T-cell (primary cell): ENCODE data around the gene MIB2. TPM values are rescaled to one million over a fixed set of nuclear protein-coding genes. Genes with fewer than 3 reads are reported as not detected.
A peak's percentile ranks its signal among the peaks of the same experiment; 100 is the strongest.
"Not testable (repeated sequence)": the region's sequence is repeated elsewhere in the genome, so short reads cannot be mapped to it uniquely, and the experiment has no call there.

Experiments used
- ATAC-seq, 4 experiments: fragments of 200-7000 bp in 3 of 4; fragments of 150-1000 bp in 1 of 4; cut with Tn5 transposase; replicated peaks in 1 of 4; 1 replicate in 3 of 4; 2 replicates in 1 of 4; pipeline ENCODE4 v1.10.0; 2021; ENCODE audit warnings: moderate library complexity in 3 of 4, mild to moderate bottlenecking in 2 of 4, moderate number of reproducible peaks in 1 of 4
- CTCF ChIA-PET, 2 donors: fragments of 300-600 bp; sonication (Branson Sonifier 250); formaldehyde crosslinking; loops; one replicate each; lab custom pipeline; 2022; ENCODE audit warnings: antibody characterized with exemption in 2 of 2; lab: Charles Lee
- POLR2A ChIA-PET, 2 donors: fragments of 300-600 bp; sonication (Branson Sonifier 250); formaldehyde crosslinking; loops; one replicate each; lab custom pipeline; 2022; ENCODE audit warnings: antibody characterized with exemption in 2 of 2; lab: Charles Lee
- DNase-seq, 35 experiments: peaks; one replicate each; pipeline versions ENCODE4 v3.0.0 to v3.0.0-alpha.2; 2013 to 2023
- H3K27ac ChIP-seq: one replicate; pipeline ENCODE4 v1.5.1; 2013; ENCODE audit warnings: low read length
- H3K27me3 ChIP-seq, 2 experiments: replicated peaks in 1 of 2; 1 replicate in 1 of 2; 2 replicates in 1 of 2; pipeline versions ENCODE4 v1.6.1 to v1.7.0; 2013; ENCODE audit warnings: low read length in 1 of 2, mixed read lengths in 1 of 2; ENCODE audit not compliant: control insufficient read depth in 2 of 2, insufficient read depth in 2 of 2; ENCODE audit errors: extremely low read depth in 1 of 2
- H3K36me3 ChIP-seq, 2 donors: 1 replicate in 1 of 2; 2 replicates in 1 of 2; pipeline versions ENCODE4 v1.6.1 to v1.7.0; 2013; ENCODE audit warnings: low read length in 1 of 2; ENCODE audit not compliant: control insufficient read depth in 2 of 2, insufficient read depth in 1 of 2; ENCODE audit errors: extremely low read depth in 1 of 2
- H3K4me1 ChIP-seq, 2 experiments: 1 replicate in 1 of 2; 2 replicates in 1 of 2; pipeline versions ENCODE4 v1.6.1 to v1.7.0; 2013; ENCODE audit warnings: low read length in 2 of 2, mixed read lengths in 1 of 2; ENCODE audit not compliant: insufficient read depth in 2 of 2, control insufficient read depth in 1 of 2; ENCODE audit errors: extremely low read depth in 1 of 2
- H3K4me3 ChIP-seq, 2 donors: 1 replicate in 1 of 2; 2 replicates in 1 of 2; pipeline versions ENCODE4 v1.5.1 to v1.7.0; 2013; ENCODE audit warnings: mild to moderate bottlenecking in 2 of 2, low read length in 1 of 2, moderate library complexity in 1 of 2; ENCODE audit not compliant: control insufficient read depth in 1 of 2; ENCODE audit errors: extremely low read depth in 1 of 2
- H3K9me3 ChIP-seq: 2 replicates; pipeline ENCODE4 v1.7.0; 2013
- H3K27ac Mint-ChIP-seq, 2 donors: one replicate each; pipeline ENCODE4 v1.8.0; 2020 to 2021; ENCODE audit warnings: mild to moderate bottlenecking in 2 of 2, mixed read lengths in 2 of 2
- H3K27me3 Mint-ChIP-seq, 2 donors: one replicate each; pipeline ENCODE4 v1.8.0; 2021 to 2022; ENCODE audit warnings: mixed read lengths in 2 of 2
- H3K36me3 Mint-ChIP-seq: one replicate; pipeline ENCODE4 v1.8.0; 2021; ENCODE audit warnings: mixed read lengths
- H3K4me1 Mint-ChIP-seq, 3 donors: one replicate each; pipeline ENCODE4 v1.8.0; 2020 to 2022; ENCODE audit warnings: mixed read lengths in 3 of 3, mild to moderate bottlenecking in 1 of 3
- H3K4me3 Mint-ChIP-seq, 3 donors: one replicate each; pipeline ENCODE4 v1.8.0; 2020 to 2022; ENCODE audit warnings: mild to moderate bottlenecking in 3 of 3, mixed read lengths in 3 of 3, moderate library complexity in 3 of 3
- H3K9me3 Mint-ChIP-seq, 3 donors: one replicate each; pipeline ENCODE4 v1.8.0; 2020 to 2022; ENCODE audit warnings: mixed read lengths in 3 of 3
- WGBS: methylation state at CpG from one replicate; pipeline ENCODE4 v1.1.5; 2013; ENCODE audit warnings: missing lambda C conversion rate; ENCODE audit not compliant: insufficient coverage; 5-methylcytosine and 5-hydroxymethylcytosine counted together
- total RNA-seq, 35 experiments: library from RNA in 6 of 35; stranded (reverse) in 6 of 35; fragments of 120-200 nt in 1 of 35; gene quantifications; one replicate each; pipeline versions ENCODE4 v1.2.1 to v1.2.4 and lab custom pipeline; 2013 to 2026

The MIB2 gene
- total RNA-seq, 5 donors from 2014 or later (not counting 1 experiment from before 2014, with no cell fraction given), result 68.9 to 105 (median 103) TPM

DNA sequence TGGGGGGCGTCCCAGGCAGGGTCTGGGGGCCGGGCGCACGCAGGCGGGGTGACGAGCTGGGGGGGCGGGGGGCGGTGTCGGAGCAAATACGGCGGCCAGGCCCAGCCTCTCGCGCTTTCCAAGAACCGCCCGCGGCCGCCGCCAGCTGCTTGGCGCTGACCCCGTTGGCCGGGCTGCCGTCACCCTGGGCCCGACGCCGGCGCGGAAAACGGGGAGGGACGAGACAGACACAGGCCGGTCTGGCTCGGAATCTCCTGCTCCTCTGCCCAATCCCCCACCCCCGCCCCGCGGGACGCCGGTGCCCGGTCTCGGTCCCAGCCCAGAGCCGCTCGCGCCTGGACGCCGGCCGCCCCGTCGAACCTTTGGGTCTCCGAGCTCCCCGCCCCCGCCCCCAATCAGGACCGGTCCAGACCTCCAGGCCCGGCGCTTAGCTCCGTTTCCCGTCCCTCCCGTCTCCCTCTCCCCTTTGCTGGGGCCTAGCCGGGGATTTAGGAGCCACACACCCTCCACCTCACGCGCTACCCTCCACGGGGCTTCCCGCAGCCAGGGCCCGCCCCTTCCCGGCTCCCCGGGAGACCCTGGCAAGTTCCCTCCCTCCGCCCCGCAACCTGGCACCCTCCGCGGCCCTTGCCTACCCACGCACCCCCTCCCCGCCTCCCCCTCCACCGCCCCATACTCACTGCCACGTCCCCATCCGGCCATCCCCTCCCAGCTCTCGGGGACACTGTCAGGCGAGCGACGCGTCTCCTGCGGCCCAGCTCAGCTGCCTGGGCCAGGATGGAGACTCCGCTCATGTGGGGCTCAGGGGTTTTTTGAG is 15.9 kb downstream of the MIB2 start:
- H3K4me3 Mint-ChIP-seq, result peak overlapping the region; percentile 62 to 69 (median 65)
- no peak for ATAC-seq

DNA sequence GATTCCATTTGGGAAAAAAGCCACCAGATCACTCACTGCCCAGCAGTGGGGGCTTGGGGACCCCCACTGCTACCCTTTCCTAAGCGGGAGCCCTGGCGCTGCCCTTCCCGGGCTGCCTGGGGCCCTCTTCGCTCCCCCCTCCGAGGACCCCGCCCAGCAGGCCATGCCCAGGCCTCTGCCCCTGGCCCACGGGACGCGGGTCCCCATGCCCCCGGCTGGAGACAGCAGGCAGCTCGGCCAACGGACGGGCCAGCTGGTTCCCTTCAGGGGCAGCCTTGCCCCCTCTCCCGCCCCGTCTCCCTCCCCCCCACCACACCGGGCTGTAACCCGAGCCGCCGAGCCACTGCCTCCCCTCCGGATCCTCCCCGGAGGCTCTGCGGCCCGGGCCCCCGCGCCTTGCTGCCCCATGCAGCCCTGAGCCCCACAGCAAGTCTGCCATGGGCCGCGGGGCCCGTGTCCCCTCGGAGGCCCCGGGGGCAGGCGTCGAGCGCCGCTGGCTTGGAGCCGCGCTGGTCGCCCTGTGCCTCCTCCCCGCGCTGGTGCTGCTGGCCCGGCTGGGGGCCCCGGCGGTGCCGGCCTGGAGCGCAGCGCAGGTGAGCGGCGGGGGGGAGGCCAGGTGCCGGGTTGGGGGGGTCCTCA is 16.6 kb downstream of the MIB2 start, which contains the start of gene MMP23B:
Gene MMP23B (plus strand): TSS at position 392 of the 639 bp plus-strand sequence. CDS start 46 bp downstream, at position 438.
- Histone ChIP-seq H3K4me3 (peak within 1 kb of the TSS in 1 of 2 donors; percentile 38), H3K27me3 (peaks cover 0 to 13% of the 10 kb centered on the region in 2 experiments), H3K9me3 (no peaks in the 10 kb centered on the region), H3K36me3 (no peaks in the 10 kb centered on the region), H3K27ac (peak within 1 kb of the TSS; percentile 63), H3K4me1 (peaks cover 0 to 43% of the 10 kb centered on the region in 2 experiments)
- peaks cover 4 to 7% (median 5%) of the 10 kb centered on the region in 3 donors for H3K4me1 Mint-ChIP-seq
- ChIA-PET POLR2A (no interaction called here), CTCF (no interaction called here)
- ATAC-seq (no peak), DNase-seq (peak in 2 of 35 experiments; percentile 19 to 33)
- peaks cover 4% of the 10 kb centered on the region for H3K36me3 Mint-ChIP-seq
- peak within 1 kb of the TSS; percentile 62 to 69 (median 65) for H3K4me3 Mint-ChIP-seq
- no peaks in the 10 kb centered on the region for H3K9me3 Mint-ChIP-seq
- 6% methylated on average over 40 of the region's 48 CpGs for WGBS
- H3K27me3 Mint-ChIP-seq, result peaks cover 0 to 4% of the 10 kb centered on the region in 2 donors
- H3K27ac Mint-ChIP-seq, result peak within 1 kb of the TSS; percentile 39 to 49

More for the DNA sequence above, 15.9 kb downstream of the MIB2 start:
- H3K9me3 Mint-ChIP-seq, result no peaks in the 10 kb centered on the region
- WGBS, result 12% methylated on average over 49 of the region's 79 CpGs
- peaks cover 0 to 45% of the 10 kb centered on the region in 2 experiments for H3K4me1 ChIP-seq
- peaks cover 0 to 13% of the 10 kb centered on the region in 2 experiments for H3K27me3 ChIP-seq
- peaks cover 4 to 7% (median 5%) of the 10 kb centered on the region in 3 donors for H3K4me1 Mint-ChIP-seq
- ChIA-PET POLR2A (interaction anchor here in 1 of 2 donors (0.7 kb wide), 1 partner anchor 17 kb away, joined by 3 read pairs; no protein-coding TSS in a partner anchor), CTCF (interaction anchor here in 1 of 2 donors (0.6 to 1.1 kb wide), 2 partner anchors 173 to 502 kb away, joined by 3 read pairs; no protein-coding TSS in a partner anchor)
- peak in 8 of 35 experiments; percentile 22 to 67 (median 32) for DNase-seq
- H3K36me3 Mint-ChIP-seq, result no peaks in the 10 kb centered on the region
- H3K27ac ChIP-seq, result peak overlapping the region; percentile 63
- peak overlapping the region; percentile 39 to 49 for H3K27ac Mint-ChIP-seq
- no peaks in the 10 kb centered on the region for H3K36me3 ChIP-seq
- H3K9me3 ChIP-seq, result no peaks in the 10 kb centered on the region
- peak overlapping the region in 1 of 2 donors; percentile 38 for H3K4me3 ChIP-seq
- H3K27me3 Mint-ChIP-seq, result peaks cover 0 to 4% of the 10 kb centered on the region in 2 donors

GRCh38 chr1:1633409-1633808 is 18.1 kb downstream of the MIB2 start:
- H3K4me1 ChIP-seq, result peaks cover 0 to 31% of the 10 kb centered on the region in 2 experiments
- H3K36me3 Mint-ChIP-seq, H3K4me1 Mint-ChIP-seq, H3K9me3 ChIP-seq, H3K9me3 Mint-ChIP-seq, H3K4me3 ChIP-seq, CTCF ChIA-PET, H3K36me3 ChIP-seq, POLR2A ChIA-PET, DNase-seq, ATAC-seq, H3K4me3 Mint-ChIP-seq, H3K27me3 Mint-ChIP-seq, H3K27ac ChIP-seq, H3K27ac Mint-ChIP-seq: not testable (repeated sequence)
- peaks cover 0 to 13% of the 10 kb centered on the region in 2 experiments for H3K27me3 ChIP-seq
- WGBS, result no CpG with 5 or more reads among the region's 35 CpGs

- H3K4me1 ChIP-seq, result peaks cover 0 to 23% of the 10 kb centered on the region in 2 experiments
- H3K27me3 ChIP-seq, result peaks cover 0 to 13% of the 10 kb centered on the region in 2 experiments
- H3K9me3 Mint-ChIP-seq, DNase-seq, H3K4me3 ChIP-seq, H3K27ac Mint-ChIP-seq, H3K27me3 Mint-ChIP-seq, H3K9me3 ChIP-seq, CTCF ChIA-PET, H3K36me3 Mint-ChIP-seq, POLR2A ChIA-PET, H3K4me1 Mint-ChIP-seq, ATAC-seq, H3K27ac ChIP-seq, H3K4me3 Mint-ChIP-seq: not testable (repeated sequence)
- 94% methylated on average over 6 of the region's 13 CpGs for WGBS
- H3K36me3 ChIP-seq, result peaks cover 0 to 11% of the 10 kb centered on the region in 2 donors
Observed at GRCh38 chr1:1634613-1635012, 19.3 kb downstream of the MIB2 start.

DNA sequence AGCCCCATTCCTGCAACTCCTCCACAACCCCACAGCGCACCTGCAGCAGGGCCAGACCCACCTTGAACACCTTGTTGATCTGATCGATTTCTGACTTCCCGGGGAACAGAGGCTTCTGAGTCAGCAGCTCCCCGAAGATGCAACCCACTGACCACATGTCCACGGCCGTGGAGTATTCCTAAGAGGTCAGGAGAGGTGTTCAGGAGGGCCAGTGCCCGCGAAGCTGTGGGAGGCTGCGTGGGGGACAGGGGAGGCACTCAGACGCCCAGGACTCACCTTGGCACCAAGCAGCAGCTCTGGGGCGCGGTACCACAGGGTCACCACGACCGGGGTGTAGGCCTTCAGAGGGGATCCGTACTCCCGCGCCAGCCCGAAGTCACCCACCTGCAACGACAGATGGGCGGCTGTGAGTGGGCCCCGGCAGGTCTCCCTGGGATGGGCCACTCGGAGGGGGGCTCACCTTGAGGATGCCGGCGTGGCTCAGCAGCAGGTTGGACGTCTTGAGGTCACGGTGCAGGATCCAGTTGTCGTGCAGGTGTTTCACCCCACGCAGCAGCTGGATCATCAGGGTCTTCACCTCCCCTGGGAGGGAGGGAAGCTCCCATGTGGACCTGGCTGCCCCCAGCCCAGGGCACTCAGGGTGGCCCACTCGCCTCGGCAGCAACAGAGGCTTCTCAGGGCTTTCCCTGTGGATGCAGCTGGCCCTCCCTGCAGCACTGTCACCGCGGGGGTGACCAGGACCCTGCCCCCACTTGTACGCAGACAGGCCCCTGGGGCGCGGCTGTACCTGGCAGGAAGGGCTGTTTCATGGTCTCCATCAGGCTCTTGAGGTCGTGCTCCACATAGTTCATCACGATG is 21.6 kb downstream of the MIB2 start:
- 95% methylated on average over 26 of the region's 37 CpGs for WGBS
- H3K4me1 ChIP-seq, DNase-seq, H3K27ac Mint-ChIP-seq, H3K27me3 Mint-ChIP-seq, H3K4me1 Mint-ChIP-seq, ATAC-seq, H3K4me3 ChIP-seq, H3K4me3 Mint-ChIP-seq, H3K9me3 Mint-ChIP-seq, H3K27me3 ChIP-seq, H3K9me3 ChIP-seq, POLR2A ChIA-PET, H3K36me3 Mint-ChIP-seq, CTCF ChIA-PET, H3K27ac ChIP-seq: not testable (repeated sequence)
- H3K36me3 ChIP-seq, result peaks cover 0 to 11% of the 10 kb centered on the region in 2 donors

DNA sequence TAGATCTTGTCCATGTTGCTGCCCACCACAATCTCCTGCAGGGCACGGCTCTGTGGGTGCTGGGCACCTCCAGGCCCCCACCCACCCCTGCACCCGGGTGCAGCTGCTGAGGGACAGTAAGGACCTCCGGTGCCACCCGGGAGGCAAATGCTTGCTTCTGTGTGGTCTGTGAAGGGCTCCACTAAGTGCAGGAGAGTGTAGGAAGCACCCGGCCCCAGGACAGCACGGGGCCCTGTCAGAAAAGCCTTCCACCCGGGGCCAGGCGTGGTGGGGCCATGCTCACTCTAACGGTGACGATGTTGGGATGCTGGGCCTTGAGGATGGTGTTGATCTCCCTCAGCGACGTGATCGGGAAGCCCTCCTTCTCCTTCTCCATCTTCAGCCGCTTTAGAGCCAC is 22.2 kb downstream of the MIB2 start:
- H3K36me3 Mint-ChIP-seq, ATAC-seq, H3K4me1 Mint-ChIP-seq, H3K9me3 ChIP-seq, POLR2A ChIA-PET, H3K4me3 ChIP-seq, H3K27ac ChIP-seq, H3K27me3 Mint-ChIP-seq, H3K9me3 Mint-ChIP-seq, H3K27me3 ChIP-seq, H3K27ac Mint-ChIP-seq, H3K4me3 Mint-ChIP-seq, DNase-seq, H3K4me1 ChIP-seq, CTCF ChIA-PET: not testable (repeated sequence)
- WGBS, result no CpG with 5 or more reads among the region's 14 CpGs
- peaks cover 0 to 11% of the 10 kb centered on the region in 2 donors for H3K36me3 ChIP-seq
